Measurements from ENCODE around the gene GIMAP8.
"Not testable (repeated sequence)": the region's sequence is repeated elsewhere in the genome, so short reads cannot be mapped to it uniquely, and the experiment has no call there.

The GIMAP8 gene

GRCh38 chr7:150434240-150434639 is 16.2 kb upstream of the GIMAP8 start:
- DNase-seq (ENCODE audit: extremely low read depth in 1 of 2, low read depth in 1 of 2) = no peak

GRCh38 chr7:150435047-150435389 is 15.4 kb upstream of the GIMAP8 start:
- no peak for DNase-seq (ENCODE audit: extremely low read depth in 1 of 2, low read depth in 1 of 2)

- DNase-seq (ENCODE audit: extremely low read depth in 1 of 2, low read depth in 1 of 2) = no peak
Observed at GRCh38 chr7:150435390-150436073, 14.9 kb upstream of the GIMAP8 start.

GRCh38 chr7:150439967-150440366 is 10.5 kb upstream of the GIMAP8 start:
- no peak for DNase-seq (ENCODE audit: extremely low read depth in 1 of 2, low read depth in 1 of 2)

- DNase-seq (ENCODE audit: extremely low read depth in 1 of 2, low read depth in 1 of 2) = no peak
Observed at GRCh38 chr7:150441524-150441923, 8.9 kb upstream of the GIMAP8 start.

- no peak for DNase-seq (ENCODE audit: extremely low read depth in 1 of 2, low read depth in 1 of 2)
Observed at GRCh38 chr7:150442811-150443210, 7.6 kb upstream of the GIMAP8 start.

GRCh38 chr7:150443793-150444540 is 6.5 kb upstream of the GIMAP8 start:
- DNase-seq (ENCODE audit: extremely low read depth in 1 of 2, low read depth in 1 of 2) = no peak

GRCh38 chr7:150444674-150445365 is 5.6 kb upstream of the GIMAP8 start:
- no peak for DNase-seq (ENCODE audit: extremely low read depth in 1 of 2, low read depth in 1 of 2)

GRCh38 chr7:150446288-150446938 is 4.0 kb upstream of the GIMAP8 start:
- DNase-seq (ENCODE audit: extremely low read depth in 1 of 2, low read depth in 1 of 2) = no peak

- no peak for DNase-seq (ENCODE audit: extremely low read depth in 1 of 2, low read depth in 1 of 2)
Observed at GRCh38 chr7:150447966-150448788, 2.3 kb upstream of the GIMAP8 start.

GRCh38 chr7:150448789-150449147 is 1.7 kb upstream of the GIMAP8 start:
- peak; percentile 66 to 80 for DNase-seq (ENCODE audit: extremely low read depth in 1 of 2, low read depth in 1 of 2)

- no peak for DNase-seq (ENCODE audit: extremely low read depth in 1 of 2, low read depth in 1 of 2)
Observed at GRCh38 chr7:150449206-150449952, 1.1 kb upstream of the GIMAP8 start.

- DNase-seq (ENCODE audit: extremely low read depth in 1 of 2, low read depth in 1 of 2) = peak in 1 of 2 donors; percentile 65
Observed at GRCh38 chr7:150451097-150451793, 815 bp downstream of the GIMAP8 start.

- peak in 1 of 2 donors; percentile 31 for DNase-seq (ENCODE audit: extremely low read depth in 1 of 2, low read depth in 1 of 2)
Observed at GRCh38 chr7:150451833-150452461, 1.5 kb downstream of the GIMAP8 start.

GRCh38 chr7:150453181-150453580 is 2.8 kb downstream of the GIMAP8 start:
- DNase-seq (ENCODE audit: extremely low read depth in 1 of 2, low read depth in 1 of 2) = no peak

GRCh38 chr7:150453892-150454291 is 3.5 kb downstream of the GIMAP8 start:
- DNase-seq (ENCODE audit: extremely low read depth in 1 of 2, low read depth in 1 of 2) = no peak

GRCh38 chr7:150457064-150457463 is 6.6 kb downstream of the GIMAP8 start:
- not testable (repeated sequence) for DNase-seq (ENCODE audit: extremely low read depth in 1 of 2, low read depth in 1 of 2)

- no peak for DNase-seq (ENCODE audit: extremely low read depth in 1 of 2, low read depth in 1 of 2)
Observed at GRCh38 chr7:150458235-150458634, 7.8 kb downstream of the GIMAP8 start.

- no peak for DNase-seq (ENCODE audit: extremely low read depth in 1 of 2, low read depth in 1 of 2)
Observed at GRCh38 chr7:150458756-150459155, 8.3 kb downstream of the GIMAP8 start.
